GM19397 (cell line): ENCODE data around the gene IL11.

Source experiments
- ATAC-seq: cut with Tn5 transposase; IDR thresholded peaks from one replicate; pipeline ENCODE4 v1.9.1; 2021; ENCODE audit warnings: mild to moderate bottlenecking, moderate library complexity; ENCODE audit not compliant: unreplicated experiment

The IL11 gene

DNA sequence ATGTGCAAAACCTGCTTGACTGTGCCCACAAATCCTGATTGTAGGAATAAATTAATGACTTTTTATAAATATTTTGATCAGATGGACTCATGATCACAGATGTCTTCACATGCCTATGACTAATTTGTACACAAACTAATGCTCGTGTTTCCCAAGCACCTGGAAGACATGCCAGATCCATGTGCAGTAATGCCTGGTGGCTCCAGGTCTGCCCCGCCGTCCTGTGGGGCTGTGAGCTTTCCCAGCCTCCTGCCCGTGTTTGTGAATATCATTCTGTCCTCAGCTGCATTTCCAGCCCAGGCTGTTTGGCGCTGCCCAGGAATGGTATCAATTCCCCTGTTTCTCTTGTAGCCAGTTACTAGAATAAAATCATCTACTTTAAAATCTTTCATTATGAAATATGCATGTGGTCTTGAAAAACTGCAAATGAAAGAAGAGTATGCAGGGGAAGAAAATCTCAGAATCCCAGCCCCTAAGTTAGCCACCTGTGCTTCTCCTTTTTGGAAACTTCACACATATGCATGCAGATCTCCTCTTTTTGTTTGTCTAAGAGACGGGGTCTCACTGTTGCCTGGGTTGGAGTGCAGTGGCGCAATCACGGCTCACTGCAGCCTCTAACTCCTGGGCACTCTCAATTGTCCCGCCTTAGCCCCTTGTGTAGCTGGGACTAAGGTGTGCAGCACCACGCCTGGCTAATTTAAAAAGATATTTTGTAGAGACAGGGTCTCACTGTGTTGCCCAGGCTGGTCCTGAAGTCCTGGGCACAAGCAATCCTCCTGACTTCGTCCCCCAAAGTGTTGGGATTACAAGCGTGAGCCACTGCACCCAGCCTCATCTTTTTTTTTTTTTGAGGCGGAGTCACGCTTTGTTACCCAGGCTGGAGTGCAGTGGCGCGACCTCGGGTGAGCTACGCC lies 21.7 kb upstream of the IL11 start:
- ATAC-seq: no peak

DNA sequence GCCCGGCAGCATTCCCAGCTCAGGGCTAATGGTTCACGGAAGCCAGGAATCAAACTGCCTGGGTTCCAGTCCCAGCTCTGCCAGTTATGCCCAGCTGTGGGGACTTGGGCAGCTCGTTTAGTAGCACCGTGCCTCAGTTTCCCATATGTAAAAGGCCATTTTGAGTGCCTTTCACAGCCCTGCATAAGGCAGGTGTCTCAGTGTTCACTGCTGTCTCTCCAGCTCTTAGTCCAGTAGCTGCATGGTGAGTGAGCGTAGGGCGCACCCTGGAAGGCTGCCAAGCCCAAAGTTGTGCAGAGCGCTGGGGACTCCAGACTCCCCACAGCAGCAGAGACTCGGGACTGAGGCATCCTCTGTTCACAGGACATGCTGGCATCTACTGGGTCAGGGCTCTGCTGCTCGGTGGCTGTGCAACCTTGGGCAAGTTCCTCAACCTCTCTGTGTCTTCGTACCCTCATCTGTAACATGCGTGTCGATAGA lies 21.0 kb upstream of the IL11 start:
- ATAC-seq: no peak

DNA sequence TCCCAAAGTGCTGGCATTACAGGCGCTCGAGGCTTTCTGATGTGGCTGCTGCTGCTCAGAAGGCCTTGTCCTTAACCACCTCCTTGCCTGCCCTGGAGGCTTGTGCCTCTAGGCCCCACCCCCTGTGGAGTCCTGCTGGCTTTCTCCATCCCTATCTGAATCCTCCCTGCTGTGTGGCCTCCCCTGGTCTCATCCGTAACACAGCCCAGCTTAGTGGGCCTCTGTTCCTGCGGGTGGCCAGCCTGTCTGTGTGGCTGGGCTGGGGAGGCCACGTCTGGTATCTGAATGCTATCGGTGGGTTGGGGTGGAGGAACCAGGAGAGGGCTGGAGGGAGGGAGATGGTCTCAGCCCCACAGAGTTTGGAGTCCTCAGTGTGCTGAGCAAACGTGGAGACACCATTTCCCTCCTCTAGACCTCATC lies 20.2 kb upstream of the IL11 start:
- ATAC-seq: no peak

DNA sequence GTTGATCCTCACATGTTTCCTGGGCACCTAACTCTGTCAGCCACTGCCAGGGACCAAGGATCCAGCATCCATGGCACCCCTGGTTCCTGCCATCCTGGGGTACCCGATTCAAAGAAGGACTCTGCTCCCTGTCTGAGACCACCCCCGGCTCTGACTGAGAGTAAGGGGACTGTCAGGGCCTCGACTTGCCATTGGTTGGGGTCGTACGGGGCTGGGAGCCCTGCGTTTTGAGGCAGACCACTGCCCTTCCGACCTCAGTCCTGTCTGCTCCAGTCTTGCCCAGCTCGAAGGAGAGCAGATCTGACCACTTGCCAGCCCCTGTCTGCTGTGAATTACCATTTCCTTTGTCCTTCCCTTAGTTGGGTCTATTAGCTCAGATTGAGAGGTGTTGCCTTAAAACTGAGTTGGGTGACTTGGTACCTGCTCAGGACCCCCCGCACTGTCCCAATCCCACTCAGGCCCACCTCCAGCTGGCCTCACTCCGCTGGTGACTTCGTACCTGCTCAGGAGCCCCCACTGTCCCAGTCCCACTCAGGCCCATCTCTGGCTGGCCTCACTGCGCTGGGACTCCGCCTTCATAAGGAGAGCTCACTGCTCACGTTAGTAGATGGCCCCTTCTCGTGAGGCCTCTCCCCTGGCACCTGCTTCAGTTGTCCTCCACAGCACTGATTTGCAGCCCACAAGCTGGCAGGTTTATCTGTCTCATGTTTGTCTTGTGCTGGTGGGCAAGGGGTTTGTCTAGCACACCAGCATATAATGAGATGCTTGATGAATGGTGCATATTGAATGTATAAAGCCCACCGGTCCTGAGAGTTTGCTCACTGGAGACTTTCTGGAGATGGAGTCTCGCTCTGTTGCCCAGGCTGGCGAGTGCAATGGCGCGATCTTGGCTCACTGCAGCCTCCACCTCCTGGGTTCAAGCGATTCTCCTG lies 19.4 kb upstream of the IL11 start:
- no peak for ATAC-seq

DNA sequence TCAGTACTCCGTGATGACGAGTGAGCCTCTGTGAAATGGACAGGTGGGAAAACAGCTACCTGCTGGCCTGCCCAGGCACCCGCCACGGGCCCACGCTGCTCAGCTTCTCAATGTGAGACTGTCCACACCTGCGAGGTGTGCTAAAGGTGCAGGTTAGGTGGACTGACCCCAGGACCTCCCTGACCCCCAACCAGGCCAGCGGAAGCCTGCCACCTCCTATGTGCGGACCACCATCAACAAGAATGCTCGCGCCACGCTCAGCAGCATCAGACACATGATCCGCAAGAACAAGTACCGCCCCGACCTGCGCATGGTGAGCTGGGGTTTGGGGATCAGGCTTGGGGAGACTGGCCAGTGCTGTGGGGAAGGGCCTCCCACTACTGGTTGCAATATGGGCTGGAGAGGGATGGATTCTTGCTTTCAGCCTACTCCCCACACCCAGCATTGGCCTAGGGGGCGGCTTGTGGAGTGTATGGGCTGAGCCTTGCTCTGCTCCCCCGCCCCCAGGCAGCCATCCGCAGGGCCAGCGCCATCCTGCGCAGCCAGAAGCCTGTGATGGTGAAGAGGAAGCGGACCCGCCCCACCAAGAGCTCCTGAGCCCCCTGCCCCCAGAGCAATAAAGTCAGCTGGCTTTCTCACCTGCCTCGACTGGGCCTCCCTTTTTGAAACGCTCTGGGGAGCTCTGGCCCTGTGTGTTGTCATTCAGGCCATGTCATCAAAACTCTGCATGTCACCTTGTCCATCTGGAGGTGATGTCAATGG lies 17.7 kb upstream of the IL11 start:
- ATAC-seq: no peak

DNA sequence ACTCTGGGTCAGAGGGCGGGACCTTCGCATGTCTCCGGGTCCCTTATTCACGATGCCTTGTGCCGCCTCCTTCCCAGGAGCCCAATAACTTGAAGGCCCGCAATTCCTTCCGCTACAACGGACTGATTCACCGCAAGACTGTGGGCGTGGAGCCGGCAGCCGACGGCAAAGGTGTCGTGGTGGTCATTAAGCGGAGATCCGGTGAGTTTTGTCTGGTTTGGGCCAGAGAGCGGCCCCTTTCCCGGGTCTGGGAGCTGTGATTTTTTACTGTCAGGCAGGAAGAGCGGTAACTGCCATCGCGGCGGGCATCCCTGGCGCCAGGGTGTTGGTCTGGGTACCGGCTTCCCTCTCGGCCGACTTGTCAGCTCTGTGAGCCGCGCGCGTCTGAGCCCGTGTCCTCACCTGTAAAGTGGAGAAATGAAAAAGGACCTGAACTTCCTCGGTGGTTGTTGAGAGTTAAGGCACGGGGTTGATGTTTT lies 16.3 kb upstream of the IL11 start:
- no peak for ATAC-seq

DNA sequence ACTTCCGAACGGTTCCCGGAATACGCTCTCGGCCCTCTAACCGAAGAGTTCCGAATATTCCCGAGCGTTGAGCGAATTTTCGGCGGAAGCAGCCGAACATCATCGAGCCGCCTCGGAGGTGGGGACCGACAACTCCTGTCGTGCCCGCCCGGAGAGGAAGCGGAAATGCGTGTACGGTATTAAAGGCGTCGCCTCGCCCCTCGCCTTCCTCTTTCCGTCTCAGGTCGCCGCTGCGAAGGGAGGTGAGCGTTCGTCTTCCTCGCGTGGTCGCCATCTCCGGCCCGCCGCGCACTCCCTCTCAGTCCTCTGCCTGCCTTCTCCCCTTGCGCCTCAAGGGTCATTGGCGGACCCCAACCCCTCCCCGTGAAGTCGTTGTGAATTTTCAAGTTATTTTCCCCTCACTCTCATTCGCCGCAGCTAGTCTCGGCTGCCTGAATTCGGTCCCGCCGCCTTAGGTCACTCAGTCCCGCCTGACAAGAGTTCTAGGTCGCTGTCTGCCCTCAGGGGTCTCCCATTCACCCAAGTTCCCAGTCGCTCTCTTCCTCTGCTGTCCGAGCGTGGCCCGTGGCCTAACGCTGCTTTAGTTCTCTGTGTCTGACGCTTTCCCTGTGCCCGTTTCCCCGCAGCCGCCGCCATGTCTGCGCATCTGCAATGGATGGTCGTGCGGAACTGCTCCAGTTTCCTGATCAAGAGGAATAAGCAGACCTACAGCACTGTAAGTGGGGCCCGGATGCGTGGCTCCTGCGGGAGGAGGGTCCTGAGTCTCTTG lies 15.6 kb upstream of the IL11 start, which contains the start of gene RPL28:
RPL28 (plus strand) TSS at position 209 of the 769 bp plus-strand sequence; CDS start at position 635, 426 bp downstream.
- peak; percentile 68 for ATAC-seq

DNA sequence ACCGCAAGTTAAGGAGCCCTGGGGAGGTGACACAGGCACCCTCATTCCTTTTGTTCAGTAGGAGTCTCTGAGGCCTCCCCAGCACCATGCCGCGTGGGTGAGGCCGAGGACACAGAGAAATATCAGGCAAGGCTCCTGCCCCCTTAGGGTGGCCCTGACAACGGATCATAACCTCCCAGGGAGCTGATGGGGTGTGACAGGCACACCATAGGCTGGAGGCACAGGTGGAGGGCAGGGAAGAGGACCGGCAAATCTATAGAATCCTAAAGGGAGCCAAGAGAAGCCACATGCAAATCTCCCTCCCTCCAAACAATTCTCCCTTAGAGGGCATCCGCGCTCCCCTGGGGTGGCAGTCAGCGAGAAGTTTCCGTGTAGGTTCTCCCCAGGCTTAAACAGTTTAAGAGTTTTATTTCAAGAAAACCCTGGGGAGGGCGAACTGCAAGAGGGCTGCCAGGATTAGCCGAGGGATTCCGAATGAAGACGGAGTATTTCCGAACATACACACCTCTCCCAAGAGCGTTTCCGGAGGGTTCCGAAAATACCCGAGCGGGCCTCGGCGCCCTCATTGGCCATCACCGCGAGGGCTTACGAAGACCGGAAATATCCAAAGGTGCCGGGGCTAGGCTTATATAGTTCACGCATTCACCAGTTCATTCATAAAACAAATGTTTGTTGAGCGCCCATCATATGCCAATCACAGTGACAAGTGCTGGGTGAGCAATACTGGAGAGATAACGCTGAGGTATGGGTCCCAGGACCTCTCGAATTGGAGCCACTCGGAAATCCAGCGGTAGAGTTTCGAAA lies 14.9 kb upstream of the IL11 start:
- peak; percentile 55 for ATAC-seq

DNA sequence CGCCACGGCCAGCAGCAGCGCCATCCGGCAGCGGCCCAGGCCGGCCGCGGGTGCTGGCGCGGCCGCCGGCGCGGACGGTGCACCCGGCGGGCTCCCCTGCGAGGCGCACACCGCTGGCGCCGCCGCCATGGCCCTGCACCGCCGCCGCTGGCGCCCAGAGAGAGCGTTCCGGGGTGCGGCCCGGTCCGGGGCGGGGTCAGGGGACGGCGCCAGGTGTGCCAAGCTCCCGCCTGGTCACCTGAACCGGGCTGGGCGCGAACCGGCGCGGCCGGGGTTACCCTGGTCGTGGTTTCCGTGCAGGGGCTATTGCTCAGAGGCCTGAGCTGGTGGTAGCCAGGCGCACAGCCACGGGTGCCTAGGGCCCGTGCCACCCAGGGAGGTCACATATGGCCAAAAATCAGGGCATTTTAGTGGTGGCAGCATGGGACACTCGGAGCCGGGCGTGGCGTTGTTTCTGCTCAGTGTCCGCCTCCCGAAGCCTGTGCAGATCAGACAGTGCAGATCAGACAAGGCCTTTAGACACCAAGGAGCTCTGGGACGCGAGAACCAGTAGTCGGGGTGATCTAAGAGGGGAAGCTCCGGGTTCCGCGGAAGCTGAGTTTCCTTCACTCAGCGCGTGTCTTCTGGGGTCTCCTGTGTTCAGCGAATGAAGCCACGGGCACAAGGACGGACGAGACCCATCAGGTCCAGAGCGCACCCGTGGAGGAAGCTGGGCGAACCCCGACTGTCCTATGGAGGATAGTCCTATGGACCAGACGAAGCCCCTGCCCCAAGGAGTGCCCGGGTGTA lies 14.1 kb upstream of the IL11 start, which contains the start of gene TMEM238:
TMEM238 (minus strand) TSS at position 162 of the 789 bp plus-strand sequence; CDS start at position 129, 33 bp downstream.
- ATAC-seq: no peak

DNA sequence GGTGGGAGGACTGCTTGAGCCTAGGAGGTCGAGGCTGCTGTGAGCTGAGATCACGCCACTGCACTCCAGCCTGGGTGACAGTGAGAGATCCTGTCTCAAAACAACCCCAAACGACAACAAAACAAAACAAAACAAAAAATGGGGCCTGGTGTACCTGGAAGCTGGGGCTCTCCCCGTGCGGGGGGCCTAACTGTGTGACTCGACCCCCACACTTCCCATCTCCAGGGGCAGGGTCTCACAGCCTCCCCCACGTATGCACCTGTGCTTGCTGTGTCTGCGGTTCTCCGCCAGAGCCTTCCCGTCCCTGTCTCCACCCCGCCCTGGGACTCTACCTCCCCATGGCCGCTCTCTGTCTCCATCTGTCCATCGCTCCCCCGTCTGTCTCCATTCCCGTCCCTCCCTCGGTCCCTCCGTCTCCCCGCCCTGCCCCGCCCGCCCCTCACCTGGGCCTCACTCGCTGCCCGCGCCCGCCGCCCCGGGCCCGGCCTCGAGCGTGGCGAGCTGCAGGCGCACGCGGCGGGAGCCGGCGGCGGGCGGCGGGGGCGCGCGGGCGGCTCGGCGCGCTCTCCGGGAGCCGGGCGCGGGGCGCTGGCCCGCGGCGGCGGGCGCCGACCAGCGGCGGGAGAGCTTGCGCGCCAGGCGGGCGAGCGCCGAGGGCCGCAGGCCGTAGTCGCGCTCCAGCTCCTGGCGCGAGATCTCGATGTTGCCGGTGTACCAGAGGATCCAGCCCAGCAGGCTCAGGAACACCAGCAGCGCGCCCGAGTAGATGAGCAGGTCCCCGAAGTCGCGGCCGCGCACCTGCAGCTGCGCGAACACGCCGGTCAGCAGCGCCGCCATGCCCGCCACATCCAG lies 13.2 kb upstream of the IL11 start:
- ATAC-seq: no peak

DNA sequence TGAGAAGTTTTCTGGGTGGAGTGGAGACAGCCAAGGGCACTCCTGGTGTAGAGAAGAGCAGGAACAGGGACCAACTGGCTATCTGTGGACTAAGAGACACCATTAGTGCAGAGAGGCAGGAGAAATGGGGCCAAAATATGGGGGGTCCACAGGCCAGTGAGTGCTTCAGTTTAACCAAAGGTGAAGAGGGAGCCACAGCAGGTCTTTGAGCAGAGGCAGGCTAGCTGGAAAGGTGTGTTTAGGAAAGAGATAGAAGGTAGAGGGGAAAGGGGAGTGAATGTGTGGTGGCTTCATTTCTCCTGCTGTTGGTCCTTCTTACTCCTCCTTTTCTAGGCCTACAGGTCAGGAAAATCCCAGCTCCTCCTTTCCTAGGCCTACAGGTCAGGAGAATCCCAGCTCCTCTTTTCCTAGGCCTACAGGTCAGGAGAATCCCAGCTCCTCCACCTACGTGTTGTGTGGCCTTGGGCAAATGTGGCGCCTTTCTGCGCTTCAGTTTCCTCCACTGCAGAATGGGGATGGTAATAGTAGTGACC lies 12.3 kb upstream of the IL11 start:
- no peak for ATAC-seq

DNA sequence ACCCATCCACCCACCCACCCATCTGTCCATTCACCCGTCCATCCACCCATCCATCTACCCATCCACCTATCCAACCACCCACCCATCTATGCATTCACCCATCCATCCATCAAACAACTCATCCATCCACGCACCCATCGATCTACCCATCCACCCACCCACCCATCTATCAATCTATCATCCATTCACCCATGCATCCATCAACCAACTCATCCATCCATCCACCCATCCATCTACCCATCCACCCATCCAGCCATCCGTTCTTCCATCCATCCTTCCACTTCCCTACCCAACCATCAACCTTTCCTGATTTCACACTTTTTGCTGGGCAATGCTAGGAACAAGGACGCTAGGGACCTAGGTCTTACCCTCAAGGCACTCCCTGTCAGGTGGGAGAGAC lies 11.8 kb upstream of the IL11 start:
- ATAC-seq: no peak

DNA sequence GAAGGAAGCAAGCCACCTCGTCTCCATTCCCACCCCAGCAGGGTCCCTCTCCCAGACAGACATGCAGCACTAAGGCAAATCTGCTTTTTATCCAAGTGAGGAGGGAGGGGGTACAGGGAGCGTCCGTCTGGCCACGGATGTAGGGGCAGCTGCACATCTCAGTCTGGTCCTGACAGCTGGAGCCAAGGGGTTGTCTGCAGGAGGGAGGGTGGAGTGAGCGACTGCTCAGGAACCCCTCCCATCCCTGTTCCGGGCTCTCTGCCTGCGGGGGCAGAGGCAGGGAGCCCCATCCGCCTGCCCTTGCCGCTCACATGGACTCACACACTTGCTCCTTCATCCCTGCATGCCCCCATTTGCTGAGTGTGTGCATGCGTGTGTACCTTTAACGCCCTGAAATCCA lies 8.9 kb upstream of the IL11 start:
- no peak for ATAC-seq

DNA sequence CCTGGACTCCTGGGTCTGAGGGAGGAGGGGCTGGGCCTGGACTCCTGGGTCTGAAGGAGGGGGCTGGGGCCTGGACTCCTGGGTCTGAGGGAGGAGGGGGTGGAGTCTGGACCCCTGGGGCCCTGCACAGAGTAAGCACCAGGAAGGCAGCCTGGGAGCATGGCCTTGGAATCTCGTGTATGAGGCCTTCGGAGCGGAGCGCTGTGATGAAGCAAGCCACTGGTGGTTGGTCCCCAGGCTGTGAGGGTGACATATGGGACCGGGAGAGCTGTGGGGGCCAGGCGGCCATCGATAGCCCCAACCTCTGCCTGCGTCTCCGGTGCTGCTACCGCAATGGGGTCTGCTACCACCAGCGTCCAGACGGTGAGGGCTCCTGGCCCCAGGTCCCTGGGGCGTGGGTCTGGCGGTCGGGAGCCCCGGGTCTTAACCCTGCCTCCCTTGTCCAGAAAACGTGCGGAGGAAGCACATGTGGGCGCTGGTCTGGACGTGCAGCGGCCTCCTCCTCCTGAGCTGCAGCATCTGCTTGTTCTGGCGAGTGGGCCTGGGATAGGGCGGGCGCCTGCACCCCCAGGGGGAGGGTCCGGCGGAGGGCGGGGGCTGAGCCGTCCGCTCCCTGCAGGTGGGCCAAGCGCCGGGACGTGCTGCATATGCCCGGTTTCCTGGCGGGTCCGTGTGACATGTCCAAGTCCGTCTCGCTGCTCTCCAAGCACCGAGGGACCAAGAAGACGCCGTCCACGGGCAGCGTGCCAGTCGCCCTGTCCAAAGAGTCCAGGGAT lies 7.3 kb upstream of the IL11 start:
- no peak for ATAC-seq

DNA sequence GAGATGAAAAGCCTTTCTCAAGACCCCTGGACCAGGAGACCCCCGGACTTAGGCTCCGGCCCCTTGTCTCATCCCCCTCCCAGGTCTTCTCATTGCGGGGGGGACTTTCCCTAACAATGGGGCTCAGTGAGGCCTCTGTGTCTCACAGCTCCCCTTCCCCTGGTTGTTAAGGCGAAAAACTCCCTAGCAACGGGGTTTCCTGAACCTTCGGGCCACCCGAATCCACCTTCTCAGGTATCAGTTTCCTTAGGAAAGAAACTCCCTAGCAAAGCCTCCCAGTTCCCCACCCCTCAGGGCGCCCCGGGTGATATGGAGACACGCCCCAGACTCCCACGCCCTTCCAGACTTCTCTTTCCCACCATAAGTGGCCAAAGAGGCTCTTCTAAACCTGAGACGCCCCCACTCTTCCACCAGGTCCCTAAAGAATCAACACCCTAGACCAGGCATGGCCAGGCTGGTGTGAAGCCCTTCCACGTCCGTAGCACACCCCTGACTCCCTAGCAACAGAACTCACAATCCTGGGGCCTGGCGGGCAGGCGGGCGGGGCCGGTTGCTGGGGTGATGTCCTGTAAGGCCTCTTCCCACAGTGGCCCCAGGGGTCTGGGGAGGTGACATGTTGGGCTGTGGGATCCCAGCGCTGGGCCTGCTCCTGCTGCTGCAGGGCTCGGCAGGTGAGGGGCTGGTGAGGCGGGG lies 6.1 kb upstream of the IL11 start, which contains the start of gene TMEM190:
TMEM190 (plus strand) TSS at position 586 of the 693 bp plus-strand sequence; CDS start at position 614, 28 bp downstream.
- ATAC-seq: no peak
